Stimulated activated naive B cell treated with anti-CD40 and anti-IgM and Interleukin-4, amounts not matched to agents 10 μg/mL and 1 μg/mL and 100 μg/mL, for 72 hours (primary cell): ENCODE measurements around the gene LAGE3.

Source experiments
- ATAC-seq, 2 donors: fragments of 150-1000 bp; cut with Tn5 transposase; replicated peaks; 2 replicates each; pipeline ENCODE4 v1.10.0; 2021; ENCODE audit warnings: moderate library complexity in 1 of 2
- DNase-seq: peaks from one replicate; pipeline ENCODE4 v3.0.0; 2021
- H3K27ac Mint-ChIP-seq: one replicate; pipeline ENCODE4 v1.8.0; 2022; ENCODE audit warnings: mild to moderate bottlenecking, mixed read lengths
- H3K27me3 Mint-ChIP-seq, 2 donors: one replicate each; pipeline ENCODE4 v1.8.0; 2022; ENCODE audit warnings: mixed read lengths in 2 of 2
- H3K36me3 Mint-ChIP-seq, 2 donors: one replicate each; pipeline ENCODE4 v1.8.0; 2022; ENCODE audit warnings: mixed read lengths in 2 of 2, mild to moderate bottlenecking in 1 of 2
- H3K4me1 Mint-ChIP-seq, 2 donors: one replicate each; pipeline ENCODE4 v1.8.0; 2022; ENCODE audit warnings: mixed read lengths in 2 of 2, mild to moderate bottlenecking in 1 of 2
- H3K4me3 Mint-ChIP-seq, 2 donors: one replicate each; pipeline ENCODE4 v1.8.0; 2022; ENCODE audit warnings: mild to moderate bottlenecking in 2 of 2, mixed read lengths in 2 of 2, moderate library complexity in 1 of 2
- H3K9me3 Mint-ChIP-seq, 2 donors: one replicate each; pipeline ENCODE4 v1.8.0; 2022; ENCODE audit warnings: mixed read lengths in 2 of 2, mild to moderate bottlenecking in 1 of 2

Gene LAGE3

GRCh38 chrX:154463611-154464220, 15.4 kb downstream of the LAGE3 start:
- no peak for ATAC-seq
- Mint-ChIP-seq H3K4me3 (no peak overlapping the region), H3K9me3 (no peaks in the 10 kb centered on the region), H3K27ac (no peak overlapping the region), H3K27me3 (no peaks in the 10 kb centered on the region), H3K4me1 (peaks cover 13 to 21% of the 10 kb centered on the region in 2 donors), H3K36me3 (peaks cover 24 to 30% of the 10 kb centered on the region in 2 donors)
- no peak for DNase-seq

GRCh38 chrX:154462396-154462795, 16.7 kb downstream of the LAGE3 start:
- H3K27me3 Mint-ChIP-seq = no peaks in the 10 kb centered on the region
- H3K9me3 Mint-ChIP-seq = no peaks in the 10 kb centered on the region
- no peak overlapping the region for H3K27ac Mint-ChIP-seq

GRCh38 chrX:154460326-154460725, 18.8 kb downstream of the LAGE3 start:
- Mint-ChIP-seq H3K4me1 (peaks cover 13 to 21% of the 10 kb centered on the region in 2 donors), H3K27me3 (no peaks in the 10 kb centered on the region), H3K27ac (no peak overlapping the region), H3K4me3 (peak overlapping the region; percentile 59 to 83), H3K36me3 (peaks cover 11 to 16% of the 10 kb centered on the region in 2 donors), H3K9me3 (no peaks in the 10 kb centered on the region)
- ATAC-seq = no peak
- DNase-seq = no peak

More at GRCh38 chrX:154462396-154462795, 16.7 kb downstream of the LAGE3 start:
- no peak for ATAC-seq
- no peak for DNase-seq
- Mint-ChIP-seq H3K4me1 (peaks cover 13 to 21% of the 10 kb centered on the region in 2 donors), H3K36me3 (peaks cover 24 to 30% of the 10 kb centered on the region in 2 donors), H3K4me3 (no peak overlapping the region)

GRCh38 chrX:154459832-154460231, 19.2 kb downstream of the LAGE3 start:
- Mint-ChIP-seq H3K27ac (no peak overlapping the region), H3K36me3 (peaks cover 9 to 14% of the 10 kb centered on the region in 2 donors), H3K4me3 (peak overlapping the region; percentile 59 to 83), H3K9me3 (no peaks in the 10 kb centered on the region), H3K27me3 (no peaks in the 10 kb centered on the region), H3K4me1 (peaks cover 13 to 21% of the 10 kb centered on the region in 2 donors)
- ATAC-seq (no peak), DNase-seq (no peak)

- Mint-ChIP-seq H3K4me3 (peak overlapping the region; percentile 83 to 86), H3K27ac (peak overlapping the region; percentile 82), H3K9me3 (peaks cover 0 to 5% of the 10 kb centered on the region in 2 donors), H3K27me3 (no peaks in the 10 kb centered on the region), H3K36me3 (peaks cover 15 to 21% of the 10 kb centered on the region in 2 donors), H3K4me1 (peaks cover 13 to 21% of the 10 kb centered on the region in 2 donors)
- no peak for DNase-seq
- ATAC-seq = peak; percentile 52 to 61
Measured at GRCh38 chrX:154458954-154459778, 19.9 kb downstream of the LAGE3 start.

- H3K4me3 Mint-ChIP-seq = peak within 1 kb of the TSS; percentile 86 to 93
- peaks cover 13 to 21% of the 10 kb centered on the region in 2 donors for H3K4me1 Mint-ChIP-seq
- peaks cover 0 to 5% of the 10 kb centered on the region in 2 donors for H3K9me3 Mint-ChIP-seq
- no peaks in the 10 kb centered on the region for H3K27me3 Mint-ChIP-seq
- DNase-seq (no peak), ATAC-seq (peak; percentile 72 to 77)
- peaks cover 16 to 21% of the 10 kb centered on the region in 2 donors for H3K36me3 Mint-ChIP-seq
- H3K27ac Mint-ChIP-seq = peak within 1 kb of the TSS; percentile 93
Measured at GRCh38 chrX:154458116-154458953, 20.7 kb downstream of the LAGE3 start, which contains the start of gene PLXNA3. Gene PLXNA3, plus strand, starts transcription at chrX:154458281. Its CDS starts 1,903 bp downstream, at chrX:154460184.

GRCh38 chrX:154457491-154458115, 21.5 kb downstream of the LAGE3 start:
- Mint-ChIP-seq H3K27me3 (no peaks in the 10 kb centered on the region), H3K4me3 (peak overlapping the region; percentile 86 to 93), H3K4me1 (peaks cover 13 to 21% of the 10 kb centered on the region in 2 donors), H3K27ac (peak overlapping the region; percentile 93), H3K36me3 (peaks cover 17 to 18% of the 10 kb centered on the region in 2 donors), H3K9me3 (peaks cover 0 to 5% of the 10 kb centered on the region in 2 donors)
- ATAC-seq (peak; percentile 70 to 80), DNase-seq (peak; percentile 46)

- DNase-seq (no peak), ATAC-seq (no peak)
- Mint-ChIP-seq H3K27ac (no peak overlapping the region), H3K27me3 (no peaks in the 10 kb centered on the region), H3K4me1 (peaks cover 0 to 2% of the 10 kb centered on the region in 2 donors), H3K9me3 (peaks cover 0 to 5% of the 10 kb centered on the region in 2 donors), H3K4me3 (no peak overlapping the region), H3K36me3 (peaks cover 9 to 18% of the 10 kb centered on the region in 2 donors)
Measured at GRCh38 chrX:154452823-154453222, 26.3 kb downstream of the LAGE3 start.

GRCh38 chrX:154450312-154450711, 28.8 kb downstream of the LAGE3 start:
- Mint-ChIP-seq H3K4me3 (no peak overlapping the region), H3K36me3 (peaks cover 25 to 26% of the 10 kb centered on the region in 2 donors), H3K27me3 (no peaks in the 10 kb centered on the region), H3K4me1 (peaks cover 12 to 15% of the 10 kb centered on the region in 2 donors), H3K9me3 (peaks cover 0 to 5% of the 10 kb centered on the region in 2 donors), H3K27ac (no peak overlapping the region)
- ATAC-seq = no peak
- DNase-seq = no peak

GRCh38 chrX:154449618-154450017, 29.5 kb downstream of the LAGE3 start:
- H3K36me3 Mint-ChIP-seq = peaks cover 23 to 24% of the 10 kb centered on the region in 2 donors
- no peaks in the 10 kb centered on the region for H3K27me3 Mint-ChIP-seq
- peaks cover 0 to 4% of the 10 kb centered on the region in 2 donors for H3K9me3 Mint-ChIP-seq
- H3K4me3 Mint-ChIP-seq = no peak overlapping the region
- ATAC-seq (no peak), DNase-seq (no peak)
- H3K4me1 Mint-ChIP-seq = peaks cover 12 to 15% of the 10 kb centered on the region in 2 donors
- no peak overlapping the region for H3K27ac Mint-ChIP-seq

- Mint-ChIP-seq H3K9me3 (no peaks in the 10 kb centered on the region), H3K36me3 (peaks cover 19 to 20% of the 10 kb centered on the region in 2 donors), H3K27ac (no peak overlapping the region), H3K4me3 (no peak overlapping the region), H3K27me3 (no peaks in the 10 kb centered on the region), H3K4me1 (peaks cover 14 to 18% of the 10 kb centered on the region in 2 donors)
- DNase-seq = no peak
- no peak for ATAC-seq
Measured at GRCh38 chrX:154448484-154448883, 30.6 kb downstream of the LAGE3 start.

GRCh38 chrX:154446430-154446829, 32.7 kb downstream of the LAGE3 start:
- peak overlapping the region; percentile 20 for H3K27ac Mint-ChIP-seq
- H3K4me3 Mint-ChIP-seq = peak overlapping the region in 1 of 2 donors; percentile 47
- no peak for DNase-seq
- ATAC-seq = no peak
- H3K36me3 Mint-ChIP-seq = peaks cover 17 to 22% of the 10 kb centered on the region in 2 donors
- no peaks in the 10 kb centered on the region for H3K27me3 Mint-ChIP-seq
- no peaks in the 10 kb centered on the region for H3K9me3 Mint-ChIP-seq
- H3K4me1 Mint-ChIP-seq = peaks cover 15 to 23% of the 10 kb centered on the region in 2 donors

GRCh38 chrX:154445776-154446175, 33.3 kb downstream of the LAGE3 start:
- H3K27me3 Mint-ChIP-seq = no peaks in the 10 kb centered on the region
- peak overlapping the region; percentile 80 for H3K27ac Mint-ChIP-seq
- H3K9me3 Mint-ChIP-seq = no peaks in the 10 kb centered on the region
- peak overlapping the region; percentile 44 to 47 for H3K4me3 Mint-ChIP-seq
- ATAC-seq = no peak
- H3K36me3 Mint-ChIP-seq = peaks cover 17 to 26% of the 10 kb centered on the region in 2 donors
- DNase-seq = no peak
- H3K4me1 Mint-ChIP-seq = peaks cover 15 to 23% of the 10 kb centered on the region in 2 donors
